Peyer's patch (tissue), 4 donors: ENCODE data around the gene YBX2. TPM values are rescaled to one million over a fixed set of nuclear protein-coding genes. Genes with fewer than 3 reads are reported as not detected.
A peak's percentile ranks its signal among the peaks of the same experiment; 100 is the strongest.

ENCODE experiments used
- DNase-seq, 3 donors: peaks; one replicate each; pipeline ENCODE4 v3.0.0-alpha.2; 2017 to 2019
- H3K27ac ChIP-seq, 4 donors: fragments of 200-600 bp; sonication (generic); one replicate each; pipeline ENCODE4 v1.5.1; 2016 to 2019
- H3K27me3 ChIP-seq, 2 donors: fragments of 200-600 bp; sonication (generic); one replicate each; pipeline ENCODE4 v1.5.1; 2019
- H3K36me3 ChIP-seq, 3 donors: fragments of 200-600 bp; sonication (generic); one replicate each; pipeline ENCODE4 v1.5.1; 2016 to 2019
- H3K4me1 ChIP-seq, 4 donors: fragments of 200-600 bp; sonication (generic); one replicate each; pipeline ENCODE4 v1.5.1; 2016 to 2019
- H3K4me3 ChIP-seq, 4 donors: fragments of 200-600 bp; sonication (generic); 1 replicate in 3 of 4; 2 replicates in 1 of 4; pipeline ENCODE4 v1.5.1; 2016 to 2019; ENCODE audit warnings: mild to moderate bottlenecking in 1 of 4
- H3K9me3 ChIP-seq, 4 donors: fragments of 200-600 bp; sonication (generic); one replicate each; pipeline ENCODE4 v1.5.1; 2016 to 2019; ENCODE audit warnings: mild to moderate bottlenecking in 1 of 4
- POLR2A ChIP-seq, 2 donors: fragments of 450-650 bp; IDR thresholded peaks; one replicate each; pipeline ENCODE4 v1.5.1; 2017; ENCODE audit warnings: antibody characterized with exemption in 2 of 2, mild to moderate bottlenecking in 2 of 2, moderate library complexity in 2 of 2
- total RNA-seq, 4 donors: library from RNA; depleted of rRNA; stranded (reverse); fragments of >200 nt; gene quantifications; one replicate each; pipeline ENCODE4 v1.1.0, GENCODE V29; 2016
- TF ChIP-seq, protein P1 (sequence below), 6 experiments: fragments of 450-650 bp in 4 of 6; fragments of 200-600 bp in 2 of 6; sonication (generic) in 1 of 6; IDR thresholded peaks; one replicate each; pipeline ENCODE4 v1.5.1; 2017 to 2019; ENCODE audit warnings: antibody characterized with exemption in 6 of 6, mild to moderate bottlenecking in 3 of 6, moderate library complexity in 1 of 6

Gene YBX2
- total RNA-seq, 4 donors from 2014 or later, result 20.7 to 70.0 (median 24.6) TPM

DNA sequence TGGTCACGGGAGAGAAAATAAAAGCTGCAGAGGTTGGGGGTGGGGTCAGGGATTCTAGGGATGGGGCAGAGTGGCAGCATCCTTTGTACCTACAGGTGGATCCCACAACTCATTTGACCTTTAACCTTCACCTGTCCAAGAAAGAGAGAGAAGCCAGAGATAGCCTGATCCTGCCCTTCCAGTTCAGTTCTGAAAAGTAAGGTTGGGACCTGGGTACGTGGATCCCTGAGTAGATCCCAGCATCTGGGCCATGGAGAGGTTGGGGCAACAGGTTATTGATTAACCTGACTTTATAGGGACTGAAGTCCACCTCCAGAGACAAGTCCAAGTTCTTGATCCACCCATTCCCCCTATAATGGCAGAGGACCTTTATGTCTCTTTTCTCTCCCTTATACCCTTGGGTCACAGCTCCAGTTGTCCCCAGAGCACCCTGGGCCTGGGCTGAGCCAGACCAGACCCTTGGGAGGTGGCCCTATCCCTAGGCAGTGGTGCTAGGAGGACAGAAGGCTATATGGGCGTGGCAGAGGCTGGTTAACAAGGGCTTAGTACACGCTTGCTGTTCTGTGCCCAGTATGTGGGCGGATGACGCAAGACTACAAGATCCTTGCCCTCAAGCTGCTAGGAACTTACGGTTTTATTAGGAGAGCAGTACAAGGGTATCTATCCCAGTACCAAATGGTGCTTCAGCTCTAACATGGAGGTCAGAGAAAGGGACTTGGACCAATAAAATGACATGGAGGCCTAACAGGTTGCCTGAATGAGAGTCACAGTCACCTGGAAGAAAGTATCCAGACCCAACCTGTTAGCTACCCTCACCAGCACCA is 35.5 kb downstream of the YBX2 start:
- peak; percentile 81 to 91 for TF ChIP-seq POLR2A (IDR thresholded peaks at IDR 0.05)
- TF ChIP-seq, protein P1, sequence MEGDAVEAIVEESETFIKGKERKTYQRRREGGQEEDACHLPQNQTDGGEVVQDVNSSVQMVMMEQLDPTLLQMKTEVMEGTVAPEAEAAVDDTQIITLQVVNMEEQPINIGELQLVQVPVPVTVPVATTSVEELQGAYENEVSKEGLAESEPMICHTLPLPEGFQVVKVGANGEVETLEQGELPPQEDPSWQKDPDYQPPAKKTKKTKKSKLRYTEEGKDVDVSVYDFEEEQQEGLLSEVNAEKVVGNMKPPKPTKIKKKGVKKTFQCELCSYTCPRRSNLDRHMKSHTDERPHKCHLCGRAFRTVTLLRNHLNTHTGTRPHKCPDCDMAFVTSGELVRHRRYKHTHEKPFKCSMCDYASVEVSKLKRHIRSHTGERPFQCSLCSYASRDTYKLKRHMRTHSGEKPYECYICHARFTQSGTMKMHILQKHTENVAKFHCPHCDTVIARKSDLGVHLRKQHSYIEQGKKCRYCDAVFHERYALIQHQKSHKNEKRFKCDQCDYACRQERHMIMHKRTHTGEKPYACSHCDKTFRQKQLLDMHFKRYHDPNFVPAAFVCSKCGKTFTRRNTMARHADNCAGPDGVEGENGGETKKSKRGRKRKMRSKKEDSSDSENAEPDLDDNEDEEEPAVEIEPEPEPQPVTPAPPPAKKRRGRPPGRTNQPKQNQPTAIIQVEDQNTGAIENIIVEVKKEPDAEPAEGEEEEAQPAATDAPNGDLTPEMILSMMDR (IDR thresholded peaks at IDR 0.05), result no peak
- Histone ChIP-seq H3K36me3 (peaks cover 0 to 47% (median 0%) of the 10 kb centered on the region in 3 donors), H3K27me3 (peaks cover 0 to 10% of the 10 kb centered on the region in 2 donors), H3K9me3 (no peaks in the 10 kb centered on the region), H3K27ac (peak overlapping the region in 3 of 4 donors; percentile 82 to 99 (median 99)), H3K4me3 (peak overlapping the region in 2 of 4 donors; percentile 79 to 93), H3K4me1 (peaks cover 0 to 28% (median 14%) of the 10 kb centered on the region in 4 donors)
- peak in 2 of 3 donors; percentile 89 to 90 for DNase-seq

DNA sequence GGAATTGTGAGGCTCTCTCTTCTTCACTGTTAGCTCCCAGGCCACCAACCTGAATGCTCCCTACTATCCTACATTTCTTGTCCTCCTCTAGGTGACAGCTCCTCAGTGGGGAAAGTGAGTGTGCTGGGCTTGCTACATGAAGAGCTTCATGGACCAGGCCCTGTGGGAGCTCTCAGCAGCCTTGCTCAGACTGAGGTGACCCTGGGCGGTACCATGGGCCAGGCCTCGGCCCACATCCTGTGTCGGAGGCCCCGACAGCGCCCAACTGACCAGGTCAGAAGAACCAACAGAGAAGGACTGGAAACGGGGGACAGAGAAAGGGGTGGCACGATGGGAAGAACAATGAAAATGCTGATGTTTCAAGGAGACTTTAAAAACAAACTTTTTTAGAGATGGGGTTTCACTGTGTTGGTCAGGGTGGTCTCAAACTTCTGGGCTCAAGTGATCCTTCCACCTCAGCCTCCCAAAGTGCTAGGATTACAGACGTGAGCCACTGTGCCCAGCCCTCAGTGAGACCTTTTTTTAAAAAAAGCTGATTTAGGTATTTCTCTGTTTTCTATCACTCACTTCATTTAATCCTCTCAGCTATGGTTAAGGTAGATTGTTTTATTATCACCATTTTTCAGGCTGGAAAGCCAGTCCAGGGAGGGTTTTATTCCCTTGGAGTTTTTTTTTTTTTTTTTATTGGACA is 37.5 kb downstream of the YBX2 start:
- peaks cover 0 to 47% (median 0%) of the 10 kb centered on the region in 3 donors for H3K36me3 ChIP-seq
- DNase-seq, result no peak
- H3K4me1 ChIP-seq, result peaks cover 0 to 27% (median 7%) of the 10 kb centered on the region in 4 donors
- no peak for TF ChIP-seq POLR2A (IDR thresholded peaks at IDR 0.05)
- TF ChIP-seq, protein P1 (IDR thresholded peaks at IDR 0.05), result no peak
- peak overlapping the region in 3 of 4 donors; percentile 53 to 99 (median 82) for H3K27ac ChIP-seq
- no peaks in the 10 kb centered on the region for H3K9me3 ChIP-seq
- H3K27me3 ChIP-seq, result peaks cover 0 to 3% of the 10 kb centered on the region in 2 donors
- H3K4me3 ChIP-seq, result no peak overlapping the region

DNA sequence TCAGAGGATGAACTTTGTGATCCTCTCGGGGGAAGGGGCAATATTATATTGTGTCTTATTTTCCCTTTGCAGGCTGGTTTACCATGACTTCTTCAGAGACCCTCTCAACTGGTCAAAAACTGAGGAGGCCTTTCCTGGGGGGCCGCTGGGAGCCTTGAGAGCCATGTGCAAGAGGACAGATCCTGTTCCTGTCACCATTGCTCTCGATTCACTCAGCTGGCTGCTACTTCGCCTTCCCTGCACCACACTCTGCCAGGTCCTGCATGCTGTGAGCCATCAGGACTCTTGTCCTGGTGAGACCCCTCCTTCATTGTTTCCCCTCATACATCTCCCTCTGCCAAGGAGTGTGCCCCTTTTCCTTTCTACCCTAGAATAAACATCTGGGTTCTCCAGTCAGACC is 39.9 kb downstream of the YBX2 start:
- Histone ChIP-seq H3K4me3 (no peak overlapping the region), H3K9me3 (no peaks in the 10 kb centered on the region), H3K27ac (no peak overlapping the region), H3K36me3 (peaks cover 0 to 34% (median 0%) of the 10 kb centered on the region in 3 donors), H3K4me1 (peaks cover 0 to 26% (median 11%) of the 10 kb centered on the region in 4 donors), H3K27me3 (no peaks in the 10 kb centered on the region)
- no peak for TF ChIP-seq POLR2A (IDR thresholded peaks at IDR 0.05)
- TF ChIP-seq, protein P1 (IDR thresholded peaks at IDR 0.05), result no peak
- DNase-seq, result no peak

DNA sequence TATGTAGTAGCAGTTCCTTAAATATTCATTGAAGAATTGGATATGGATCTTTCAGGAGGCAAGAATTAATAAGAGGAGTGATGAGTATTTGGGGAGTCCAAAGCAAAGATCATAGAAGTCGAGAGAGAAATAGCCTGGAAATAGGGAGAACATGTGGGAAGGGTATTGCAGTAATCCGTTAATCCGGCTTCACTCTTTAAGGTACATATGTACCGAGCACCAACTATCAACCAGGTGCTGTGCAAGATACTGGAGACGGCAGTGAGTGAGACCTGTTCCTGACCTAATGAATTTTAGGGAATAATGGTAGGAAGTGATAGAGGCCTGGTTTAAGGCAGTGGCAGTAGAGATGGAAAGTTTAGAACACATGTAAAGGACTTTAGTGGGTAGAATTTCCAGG is 41.4 kb downstream of the YBX2 start:
- no peak for DNase-seq
- Histone ChIP-seq H3K27ac (peak overlapping the region; percentile 98 to 100 (median 98)), H3K27me3 (no peaks in the 10 kb centered on the region), H3K4me3 (peak overlapping the region; percentile 82 to 100 (median 88)), H3K36me3 (peaks cover 0 to 32% (median 0%) of the 10 kb centered on the region in 3 donors), H3K4me1 (peaks cover 0 to 37% (median 16%) of the 10 kb centered on the region in 4 donors), H3K9me3 (no peaks in the 10 kb centered on the region)
- TF ChIP-seq POLR2A (IDR thresholded peaks at IDR 0.05), result no peak
- TF ChIP-seq, protein P1 (IDR thresholded peaks at IDR 0.05), result no peak

DNA sequence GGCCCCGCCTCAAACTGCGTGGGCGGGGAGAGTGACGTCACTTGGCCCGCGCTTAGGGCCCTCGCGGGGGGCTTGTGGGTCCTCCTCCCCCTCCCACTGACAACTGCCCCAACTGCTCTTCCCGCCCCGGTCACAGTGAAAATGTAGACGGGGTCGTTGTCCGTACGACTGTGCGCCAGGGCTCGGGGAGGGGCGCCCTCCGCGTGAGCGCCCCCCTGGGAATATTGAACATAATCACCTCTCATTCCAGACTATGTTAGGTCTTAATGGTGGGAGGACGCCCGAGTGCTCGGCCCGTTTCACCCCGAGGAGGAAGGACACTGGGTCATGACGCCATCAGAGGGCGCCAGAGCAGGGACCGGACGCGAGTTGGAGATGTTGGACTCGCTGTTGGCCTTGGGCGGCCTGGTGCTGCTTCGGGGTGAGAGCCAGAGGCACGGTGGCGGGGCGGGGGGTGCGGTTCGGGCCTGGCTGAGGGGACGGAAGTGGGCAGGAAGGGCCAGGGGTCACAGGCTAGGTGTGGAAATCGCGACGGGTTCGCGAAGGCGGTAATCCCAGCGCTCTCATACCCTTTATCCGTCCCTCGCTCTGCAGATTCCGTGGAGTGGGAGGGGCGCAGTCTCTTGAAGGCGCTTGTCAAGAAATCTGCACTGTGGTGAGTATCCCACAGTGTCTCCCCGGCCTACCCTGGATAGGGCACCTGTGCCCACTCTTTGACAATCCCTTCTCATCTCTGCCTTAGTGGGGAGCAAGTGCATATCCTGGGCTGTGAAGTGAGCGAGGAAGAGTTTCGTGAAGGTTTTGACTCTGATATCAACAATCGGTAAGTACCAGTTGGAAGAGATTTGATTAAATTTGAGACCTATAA is 42.0 kb downstream of the YBX2 start, which contains the start of gene ELP5:
ELP5 (plus strand) TSS at position 40 of the 868 bp plus-strand sequence; CDS start at position 376, 336 bp downstream.
- peak within 1 kb of the TSS; percentile 82 to 100 (median 88) for H3K4me3 ChIP-seq
- no peaks in the 10 kb centered on the region for H3K27me3 ChIP-seq
- H3K4me1 ChIP-seq, result peaks cover 0 to 37% (median 16%) of the 10 kb centered on the region in 4 donors
- peak within 1 kb of the TSS; percentile 98 to 100 (median 98) for H3K27ac ChIP-seq
- peak; percentile 93 to 98 (median 97) for DNase-seq
- H3K36me3 ChIP-seq, result peaks cover 0 to 30% (median 0%) of the 10 kb centered on the region in 3 donors
- TF ChIP-seq, protein P1 (IDR thresholded peaks at IDR 0.05), result peak in 5 of 6 experiments; percentile 22 to 54 (median 37)
- peak; percentile 66 to 77 for TF ChIP-seq POLR2A (IDR thresholded peaks at IDR 0.05)
- no peaks in the 10 kb centered on the region for H3K9me3 ChIP-seq
